ENCODE measurements around the gene TNFSF10.
"Not testable (repeated sequence)": the region's sequence is repeated elsewhere in the genome, so short reads cannot be mapped to it uniquely, and the experiment has no call there.

The TNFSF10 gene

DNA sequence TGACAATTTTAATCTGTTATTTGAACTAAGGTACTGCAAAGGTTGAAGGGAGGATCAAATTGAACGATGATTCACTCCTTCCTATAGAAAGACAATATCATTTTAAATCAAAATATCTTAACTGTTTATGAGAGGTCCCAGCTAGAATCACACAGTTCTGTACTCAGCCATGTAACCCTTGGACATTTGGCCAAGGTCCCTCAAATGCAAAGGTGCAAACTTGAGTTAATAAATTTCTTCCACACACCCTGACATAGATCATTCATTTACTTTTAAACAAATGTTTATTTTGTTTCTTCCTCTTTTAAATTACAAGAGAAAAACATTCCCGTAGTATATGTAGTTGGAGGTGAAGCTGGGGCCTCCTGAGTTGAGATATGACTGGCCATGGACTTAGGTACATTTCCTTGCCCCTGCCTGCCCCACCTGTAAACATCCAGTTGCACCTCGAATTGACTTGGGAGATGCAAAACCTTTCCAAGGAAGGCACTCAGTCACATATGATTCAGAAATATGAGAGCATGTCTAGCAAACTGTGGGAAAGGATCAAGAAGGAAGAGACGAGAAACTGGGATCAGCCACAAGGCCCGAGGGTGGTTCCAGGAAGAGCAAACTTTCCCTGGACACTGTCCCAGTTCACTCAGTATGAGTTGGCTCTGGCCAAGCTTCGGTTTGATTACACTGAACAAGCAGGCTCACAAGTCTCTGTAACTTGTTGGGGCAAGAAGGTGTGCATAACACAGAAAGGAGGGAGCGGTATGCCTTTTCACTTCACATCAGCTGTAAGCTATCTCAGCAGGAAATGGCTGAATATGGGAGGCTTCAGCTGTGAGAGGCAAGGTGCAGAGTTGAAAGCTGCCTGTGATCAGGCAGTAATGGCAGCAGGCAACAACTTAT lies 6.7 kb downstream of the TNFSF10 start:
- no peak for DNase-seq

DNA sequence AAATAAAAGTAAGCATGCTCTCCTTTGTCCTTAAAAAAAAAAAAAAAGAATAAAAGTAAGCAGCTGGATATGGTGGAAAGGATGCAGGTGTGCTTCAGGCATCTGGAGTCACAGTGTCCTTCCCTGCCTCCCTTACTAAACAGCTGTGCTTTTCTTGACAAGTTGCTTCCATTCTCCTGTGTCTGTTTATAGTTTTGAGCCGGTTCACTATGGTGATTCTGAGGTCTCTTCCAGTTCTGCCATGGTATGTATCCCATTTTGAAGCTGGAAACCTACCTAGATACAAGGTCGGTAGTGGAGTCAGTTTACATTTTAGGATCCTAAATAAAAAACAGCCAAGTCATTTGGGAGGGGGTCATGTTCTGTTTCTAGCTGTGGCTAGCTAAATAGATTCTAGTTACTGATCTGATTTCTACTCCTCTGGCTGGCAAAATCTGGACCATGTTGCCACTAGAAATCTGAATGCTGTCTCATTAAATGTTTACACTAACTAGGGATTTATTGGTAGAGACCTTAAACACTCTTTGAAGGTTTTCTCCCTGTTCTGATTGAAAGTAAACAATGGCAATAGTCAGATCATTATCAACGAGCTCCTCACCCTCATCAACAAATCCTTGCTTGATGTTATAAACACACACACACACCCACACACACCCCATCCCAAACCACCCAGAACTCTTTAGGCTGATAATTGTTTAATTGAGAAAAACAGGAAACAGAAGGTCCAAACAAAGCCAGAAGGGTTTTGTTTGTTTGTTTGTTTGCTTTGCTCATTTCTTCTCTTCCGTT lies 7.9 kb downstream of the TNFSF10 start:
- no peak for DNase-seq

DNA sequence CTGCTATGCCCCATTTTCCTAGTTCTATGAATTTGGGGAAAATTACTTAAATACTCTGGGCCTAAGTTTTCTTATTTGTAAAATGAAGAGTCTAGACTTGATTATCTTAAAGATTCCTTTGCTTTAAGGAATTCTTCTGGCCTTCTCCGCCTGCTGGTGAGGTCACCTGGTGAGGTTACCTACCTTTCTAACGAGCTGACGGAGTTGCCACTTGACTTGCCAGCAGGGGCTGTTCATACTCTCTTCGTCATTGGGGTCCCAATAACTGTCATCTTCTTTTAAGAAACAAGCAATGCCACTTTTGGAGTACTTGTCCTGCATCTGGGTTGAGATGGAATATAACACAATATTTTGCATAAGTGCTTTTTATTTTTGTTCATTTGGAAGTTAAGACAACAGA lies 8.6 kb downstream of the TNFSF10 start:
- no peak for DNase-seq

DNA sequence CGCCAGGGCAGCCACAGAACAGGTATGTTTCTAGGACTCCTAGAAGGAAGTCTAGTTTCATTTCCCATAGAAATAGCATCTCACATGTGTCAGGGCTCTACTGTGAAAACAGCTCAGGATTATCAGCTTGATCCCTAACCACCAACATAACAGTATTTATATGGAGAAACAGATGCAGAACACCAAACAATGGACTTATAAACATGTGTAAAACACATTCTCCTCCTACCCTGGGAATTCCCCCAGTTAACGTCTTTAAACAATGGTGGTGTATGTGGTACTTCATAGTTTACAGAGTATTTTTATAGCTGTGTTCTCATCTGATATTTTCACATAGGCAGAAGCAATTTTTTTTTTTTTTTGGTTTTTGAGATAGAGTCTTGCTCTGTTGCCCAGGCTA lies 9.7 kb downstream of the TNFSF10 start:
- DNase-seq, result no peak

DNA sequence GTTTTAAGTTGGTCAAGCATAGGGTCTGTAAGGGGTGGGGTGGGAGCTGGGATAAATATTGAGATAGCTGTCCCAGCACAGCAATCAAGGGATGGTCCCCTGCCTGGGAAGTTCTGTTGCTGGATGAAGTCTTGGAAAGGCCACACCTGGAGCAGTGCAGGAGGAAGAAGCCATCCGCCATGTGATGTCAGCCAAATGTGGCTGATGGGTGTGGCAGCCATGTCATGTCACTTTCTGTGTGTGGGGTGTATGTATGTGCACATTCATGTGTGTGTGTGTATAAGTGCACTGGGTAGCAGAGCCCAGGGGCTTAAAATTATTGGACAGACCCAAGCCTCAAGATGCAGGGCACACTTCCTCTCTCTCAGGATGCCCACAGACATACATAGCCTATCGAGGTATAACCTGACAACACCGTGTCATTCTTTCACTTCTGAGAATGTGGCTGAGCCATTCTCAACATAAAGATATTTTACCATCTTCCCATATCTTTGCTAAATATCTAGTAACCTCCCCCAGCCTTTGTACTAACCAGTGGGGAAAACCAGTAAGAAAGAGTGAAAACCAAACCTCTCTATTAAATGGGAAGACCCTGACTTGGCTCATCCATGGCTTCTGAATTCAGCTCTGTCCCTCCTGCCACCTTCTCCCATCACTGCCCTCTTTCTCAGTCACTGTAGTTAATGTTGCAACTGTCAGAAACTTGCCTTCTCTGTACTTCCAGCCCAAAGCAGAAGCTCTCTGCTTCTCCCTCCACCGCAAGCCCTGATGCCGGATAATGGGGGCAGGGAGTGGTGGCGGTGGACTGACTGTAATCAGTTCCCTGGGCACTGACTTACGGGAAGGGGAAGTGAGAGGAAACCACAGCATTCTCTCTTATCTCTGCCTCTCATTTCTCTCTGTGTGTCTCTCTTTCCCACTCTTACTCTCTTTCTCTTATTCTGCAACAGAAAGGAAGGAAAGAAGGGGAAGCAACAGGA lies 11.2 kb downstream of the TNFSF10 start:
- no peak for DNase-seq

DNA sequence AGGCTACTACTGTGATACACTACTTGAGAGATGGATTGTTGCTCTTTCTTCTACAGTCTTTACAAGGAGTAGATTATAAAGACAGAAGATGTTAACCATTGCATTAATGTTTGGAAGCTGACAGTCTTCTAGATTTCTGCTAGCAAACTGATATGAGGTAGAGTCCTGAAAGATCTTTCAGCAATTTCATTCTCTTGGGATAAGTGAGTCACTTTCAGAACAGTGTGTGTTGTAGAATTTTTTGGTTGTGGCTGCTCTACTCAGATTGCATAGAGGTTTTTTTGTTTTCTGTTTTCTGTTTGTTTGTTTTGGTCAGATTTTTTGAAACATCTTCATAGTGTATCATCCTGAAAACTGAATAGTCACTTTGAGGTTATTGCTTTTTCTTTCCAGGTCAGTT lies 17.1 kb downstream of the TNFSF10 start:
- DNase-seq, result no peak

DNA sequence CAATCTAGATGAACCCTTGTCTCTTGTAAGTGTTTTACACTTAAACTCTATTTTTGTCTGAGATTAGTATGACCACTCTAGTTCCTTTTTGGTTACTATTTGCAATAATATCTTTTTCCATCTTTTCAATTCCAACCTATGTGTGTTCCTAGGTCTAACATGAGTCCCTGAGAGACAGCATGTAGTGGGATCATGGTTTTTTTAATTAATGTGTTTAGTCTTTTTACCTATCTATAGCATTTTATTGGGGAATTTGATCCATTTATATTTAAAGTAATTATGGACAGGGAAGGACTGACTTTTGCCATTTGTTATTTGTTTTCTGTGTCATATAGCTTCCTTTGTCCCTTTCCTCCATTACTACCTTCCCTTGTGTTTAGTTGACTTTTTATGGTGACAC lies 21.7 kb downstream of the TNFSF10 start:
- DNase-seq, result no peak

DNA sequence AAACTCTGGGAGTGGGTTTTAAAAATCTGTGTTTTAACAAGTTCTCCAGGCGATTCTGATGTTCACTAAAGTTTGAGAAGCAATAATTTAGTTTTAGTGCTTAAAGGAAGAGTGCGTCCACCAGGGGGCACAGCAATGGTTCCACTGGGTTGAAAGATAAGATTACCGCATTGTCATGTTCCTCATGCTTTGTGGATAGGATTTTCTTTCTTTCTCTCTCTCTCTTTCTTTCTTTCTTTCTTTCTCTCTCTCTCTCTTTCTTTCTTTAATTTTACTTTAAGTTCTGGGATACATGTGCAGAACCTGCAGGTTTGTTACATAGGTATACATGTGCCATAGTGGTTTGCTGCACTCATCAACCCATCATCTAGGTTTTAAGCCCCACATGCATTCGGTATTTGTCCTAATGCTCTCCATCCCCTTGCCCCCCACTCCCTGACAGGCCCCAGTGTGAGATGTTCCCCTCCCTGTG lies 33.0 kb downstream of the TNFSF10 start:
- DNase-seq, result not testable (repeated sequence)

DNA sequence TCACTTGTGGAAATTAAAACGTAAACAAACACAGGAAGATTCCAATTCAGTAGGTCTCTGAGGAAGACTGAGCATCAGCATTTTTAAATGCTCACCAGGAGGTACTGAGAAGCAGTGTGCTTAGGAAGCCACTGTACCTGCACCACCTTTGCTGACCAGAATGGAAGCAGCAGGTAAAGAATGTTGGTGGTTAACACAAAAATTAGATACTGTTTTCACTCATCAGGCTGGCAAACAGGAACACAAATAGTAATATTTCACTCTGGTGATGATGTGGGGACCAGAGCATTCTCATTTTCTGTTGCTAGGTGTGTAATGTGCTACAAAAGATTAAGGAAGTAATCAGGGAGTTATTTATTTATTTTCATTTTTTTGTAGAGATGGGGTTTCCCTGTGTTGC lies 45.1 kb downstream of the TNFSF10 start:
- DNase-seq, result no peak

DNA sequence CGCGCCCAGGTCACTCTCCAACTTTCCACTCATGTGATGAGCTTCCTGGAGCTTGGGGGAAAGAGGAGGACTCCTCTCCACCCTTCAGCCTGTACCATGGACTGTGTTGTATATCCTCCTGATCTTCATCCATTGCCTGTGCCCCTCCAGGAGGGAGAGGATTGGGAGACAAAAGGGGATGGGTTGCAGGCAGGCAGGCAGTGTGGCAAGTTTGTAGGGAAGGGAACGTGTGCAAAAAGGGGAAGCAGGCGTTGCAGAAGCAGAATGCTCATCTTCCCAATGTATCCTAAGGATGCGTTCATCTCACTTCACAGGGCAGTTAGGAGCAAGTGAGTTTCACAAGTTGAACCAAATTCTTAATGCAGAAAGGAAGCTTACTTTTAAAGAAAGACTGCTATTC lies 46.9 kb downstream of the TNFSF10 start:
- no peak for DNase-seq

DNA sequence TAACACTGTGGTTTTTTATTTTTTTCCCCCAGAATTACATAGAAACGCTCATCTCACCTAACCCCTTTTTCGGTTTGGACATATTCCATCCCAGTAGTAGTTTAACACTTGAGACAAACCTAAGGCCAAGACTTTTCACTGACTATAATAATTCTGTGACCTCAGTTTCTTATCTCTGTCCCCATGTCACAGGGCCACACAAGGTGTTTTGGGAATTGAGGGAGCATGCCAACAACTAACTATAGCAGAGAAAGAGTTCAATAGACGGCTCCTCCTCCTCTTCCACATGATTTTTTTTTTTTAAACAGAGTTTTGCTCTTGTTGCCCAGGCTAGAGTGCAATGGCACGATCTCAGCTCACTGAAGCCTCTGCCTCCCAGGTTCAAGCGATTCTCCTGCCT lies 47.5 kb downstream of the TNFSF10 start:
- DNase-seq, result no peak

DNA sequence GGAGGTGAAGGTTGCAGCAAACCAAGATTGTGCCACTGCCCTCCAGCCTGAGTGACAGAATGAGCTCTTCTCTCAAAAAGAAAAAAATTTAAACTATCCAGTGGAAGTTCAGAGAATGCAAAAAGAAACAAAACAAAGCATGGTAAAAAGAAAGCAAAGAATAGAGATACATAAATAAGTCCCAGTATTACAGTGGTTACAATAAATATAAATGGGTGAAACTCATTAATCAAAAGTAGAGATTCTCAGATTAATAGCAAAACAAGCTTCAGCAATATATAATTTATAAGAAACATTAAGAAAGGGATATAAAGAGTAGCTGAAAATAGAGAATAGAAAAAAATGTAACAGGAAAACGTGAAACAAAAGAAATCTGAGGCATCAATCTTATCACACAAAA lies 51.3 kb downstream of the TNFSF10 start:
- no peak for DNase-seq

DNA sequence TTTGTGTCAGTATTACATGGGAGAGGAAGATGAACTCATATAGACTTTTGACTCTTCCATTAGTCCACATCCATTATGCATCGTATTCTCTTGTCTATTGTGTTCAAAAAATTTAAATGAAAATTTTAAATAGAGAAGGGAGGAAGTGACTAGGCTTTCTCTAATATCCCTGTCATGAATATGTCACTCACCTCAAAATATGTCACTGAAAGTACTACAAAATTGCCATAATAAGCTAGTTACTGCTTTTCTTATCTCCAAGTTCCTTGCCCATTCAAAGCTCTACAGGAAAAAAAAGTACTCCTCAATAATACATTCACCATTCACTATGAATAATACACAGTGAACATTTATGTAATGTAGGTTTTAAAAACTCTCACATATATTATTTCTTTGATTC lies 52.6 kb downstream of the TNFSF10 start:
- DNase-seq, result no peak

DNA sequence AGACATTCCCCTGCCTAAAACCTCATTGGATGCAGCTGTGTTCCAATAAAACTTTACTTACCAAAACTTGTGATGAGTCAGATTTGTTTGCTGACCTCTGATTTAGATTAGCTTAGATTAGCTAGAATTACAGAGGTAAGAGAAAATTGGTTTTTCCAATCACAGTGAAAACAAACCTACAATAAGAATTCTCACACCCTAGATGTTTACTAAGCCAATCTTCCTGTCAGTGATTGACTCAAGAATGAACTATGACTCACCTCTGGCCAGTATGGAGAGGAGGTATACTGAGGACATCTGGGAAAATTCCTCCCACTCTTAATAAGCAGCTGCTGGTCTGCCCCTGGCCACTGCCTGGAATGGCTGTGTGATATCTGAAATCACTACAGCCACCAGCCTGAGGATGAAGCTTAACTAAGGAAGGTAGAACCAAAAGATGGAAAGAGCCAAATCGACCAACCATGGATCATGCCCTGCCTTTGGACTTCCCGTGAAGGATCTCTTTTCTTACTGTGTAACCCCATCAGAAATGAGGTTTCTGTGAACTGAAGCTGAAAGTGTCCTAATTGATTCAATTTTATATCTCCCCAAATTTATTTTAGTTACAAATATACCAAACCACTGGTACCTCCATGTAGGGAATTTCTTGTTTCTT lies 55.9 kb downstream of the TNFSF10 start:
- DNase-seq, result no peak

DNA sequence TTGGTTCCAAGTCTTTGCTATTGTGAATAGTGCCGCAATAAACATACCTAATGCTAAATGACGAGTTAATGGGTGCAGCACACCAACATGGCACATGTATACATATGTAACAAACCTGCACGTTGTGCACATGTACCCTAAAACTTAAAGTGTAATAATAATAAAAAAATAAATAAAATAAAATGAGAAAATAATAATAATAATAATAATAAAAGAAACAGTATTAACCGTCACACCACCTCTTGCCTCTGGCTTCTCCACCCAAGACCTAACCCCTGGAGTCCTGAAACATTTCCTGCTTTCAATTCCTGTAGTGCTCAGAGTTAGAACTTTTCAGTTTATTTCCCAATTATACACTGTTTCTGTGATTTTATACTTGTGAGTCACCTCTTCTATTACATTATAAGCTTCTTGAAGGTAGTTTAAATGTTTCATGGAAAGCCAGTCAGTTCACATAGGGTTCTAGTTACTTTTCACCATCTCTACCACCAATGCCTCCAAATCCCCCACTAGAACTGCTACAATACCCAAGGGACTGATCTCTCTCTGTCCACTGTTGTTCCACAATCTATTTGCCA lies 56.6 kb downstream of the TNFSF10 start:
- no peak for DNase-seq

DNA sequence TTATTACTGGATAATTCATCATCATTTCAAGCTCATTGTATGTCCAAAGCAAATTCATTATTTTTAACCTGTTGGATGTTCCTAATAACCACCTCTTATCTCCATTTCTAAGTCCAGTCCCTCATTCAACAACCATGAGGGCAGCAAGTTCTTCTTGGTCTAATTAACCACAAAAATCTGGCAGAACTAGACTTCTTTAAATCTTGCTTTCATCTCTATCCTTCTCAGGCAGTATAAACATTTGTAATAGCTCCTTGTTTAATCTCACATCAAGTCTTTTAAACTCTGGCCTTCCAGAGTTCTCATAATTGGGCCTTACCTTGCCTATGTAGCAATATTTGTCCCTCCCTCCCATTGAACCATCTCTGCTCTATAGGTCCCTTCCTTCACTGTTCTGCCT lies 57.9 kb downstream of the TNFSF10 start:
- no peak for DNase-seq

DNA sequence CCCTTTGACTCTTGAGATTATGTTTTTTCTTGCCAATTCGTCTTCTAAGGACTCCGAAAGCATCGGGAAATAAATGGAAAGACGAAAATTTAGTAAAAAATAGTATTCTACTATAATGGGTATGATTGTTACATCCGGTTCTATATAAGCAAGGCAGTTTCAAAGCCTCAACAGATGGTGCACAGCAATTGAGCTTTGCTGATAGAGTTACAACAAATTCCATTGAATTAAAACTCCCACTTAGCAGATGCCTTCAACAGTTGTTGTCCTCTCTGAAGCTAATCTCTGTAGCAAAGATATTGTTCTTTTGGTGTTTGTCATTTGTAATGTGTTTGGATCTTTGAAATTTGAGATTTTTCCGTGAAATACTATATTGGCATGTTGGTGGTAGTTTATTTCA lies 58.9 kb downstream of the TNFSF10 start:
- no peak for DNase-seq

DNA sequence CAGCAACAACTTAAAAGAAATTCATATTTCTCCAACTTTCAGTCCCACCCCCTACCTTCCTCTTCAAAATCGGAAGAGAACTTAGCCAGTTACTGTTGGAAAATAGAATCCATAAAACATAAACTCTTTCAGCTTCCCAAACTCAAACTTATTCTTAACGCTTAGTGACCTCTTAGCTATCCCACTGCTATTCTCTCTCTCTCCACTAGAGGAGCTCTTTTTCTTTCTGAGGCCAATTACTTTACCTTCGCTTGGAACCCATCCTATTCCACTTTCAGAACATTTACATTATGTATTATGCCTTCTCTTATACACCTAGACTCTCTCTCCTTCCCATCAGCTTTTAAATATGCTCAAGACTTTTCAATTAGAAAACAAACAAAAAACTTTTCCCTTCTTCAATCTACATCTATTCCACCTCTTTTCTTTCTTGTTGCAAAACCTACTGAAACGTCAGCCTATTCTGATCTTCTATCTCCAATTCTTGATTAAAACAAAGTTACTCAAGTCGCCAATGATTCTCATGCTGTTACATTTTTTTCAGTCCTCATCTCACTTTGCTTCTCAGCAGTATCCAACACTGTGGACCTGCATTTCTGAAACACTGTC lies 61.6 kb downstream of the TNFSF10 start:
- DNase-seq, result no peak

DNA sequence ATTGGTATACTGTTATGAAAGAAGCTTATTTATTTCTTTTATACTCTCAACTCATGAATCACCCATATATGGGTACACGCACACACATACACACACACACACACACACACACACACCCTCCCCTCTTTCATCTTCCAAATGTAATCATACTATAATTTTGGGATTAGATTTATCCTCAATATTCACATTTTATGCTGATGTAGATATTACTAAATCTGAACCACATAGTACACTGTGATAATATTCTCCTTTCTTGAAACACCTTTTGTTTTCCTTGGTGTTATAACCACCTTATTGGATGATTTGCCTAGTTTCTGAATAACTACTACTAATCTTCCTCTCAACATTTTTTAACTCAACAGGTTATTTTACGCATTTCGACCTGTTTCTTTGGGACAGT lies 66.8 kb downstream of the TNFSF10 start:
- DNase-seq, result no peak
